Activated CD4-positive, CD25-positive, alpha-beta regulatory T cell (primary cell): ENCODE data around the gene SNPH.

Experiments
- DNase-seq, 4 experiments: peaks; one replicate each; lab custom pipeline; 2025; lab: John Stamatoyannopoulos, UW

SNPH gene

DNA sequence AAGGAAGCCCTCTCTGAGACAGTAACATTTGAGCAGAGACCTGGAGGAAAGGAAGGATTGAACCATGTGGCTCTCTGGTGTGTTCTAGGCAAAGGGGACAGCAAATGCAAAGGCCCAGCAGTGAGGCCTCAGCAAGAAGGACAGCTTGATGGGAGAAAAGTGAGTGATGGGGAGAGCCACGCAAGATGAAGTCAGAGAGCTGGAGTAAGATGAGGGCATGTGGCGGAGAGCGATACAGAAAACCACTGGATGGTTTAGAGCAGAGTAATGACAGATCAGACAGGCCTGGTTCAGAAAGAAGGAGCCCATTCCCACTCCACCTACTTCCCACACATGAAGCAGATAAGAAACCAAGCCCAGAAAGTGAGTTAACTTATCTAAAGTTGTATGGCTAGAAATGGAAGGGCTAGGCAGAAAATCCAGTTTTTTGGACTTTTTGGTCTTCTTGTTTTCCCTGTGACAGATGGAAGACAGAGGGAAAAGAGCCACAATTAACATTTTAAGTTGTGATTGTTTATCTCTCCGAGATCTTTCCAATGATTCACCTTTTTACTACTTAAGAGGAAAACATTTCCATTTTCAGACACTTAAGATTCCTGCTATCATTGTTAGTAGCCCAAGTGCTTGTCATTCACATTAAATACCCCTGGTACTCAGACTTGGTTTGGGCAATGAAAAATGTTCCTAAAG is 723 bp upstream of the SNPH start:
- DNase-seq = no peak

DNA sequence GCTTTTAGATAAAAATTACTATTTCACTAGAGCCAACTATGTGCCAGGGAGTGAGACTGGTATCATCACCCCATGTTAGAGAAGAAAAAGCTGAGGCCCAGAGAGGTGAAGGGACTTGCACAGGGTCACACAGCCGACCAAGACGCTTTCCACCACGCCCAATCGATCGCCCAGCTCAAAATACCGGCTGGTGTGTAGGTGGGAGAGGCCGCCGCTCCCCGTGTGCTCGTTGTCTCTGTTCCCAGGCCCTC is 253 bp upstream of the SNPH start:
- no peak for DNase-seq

DNA sequence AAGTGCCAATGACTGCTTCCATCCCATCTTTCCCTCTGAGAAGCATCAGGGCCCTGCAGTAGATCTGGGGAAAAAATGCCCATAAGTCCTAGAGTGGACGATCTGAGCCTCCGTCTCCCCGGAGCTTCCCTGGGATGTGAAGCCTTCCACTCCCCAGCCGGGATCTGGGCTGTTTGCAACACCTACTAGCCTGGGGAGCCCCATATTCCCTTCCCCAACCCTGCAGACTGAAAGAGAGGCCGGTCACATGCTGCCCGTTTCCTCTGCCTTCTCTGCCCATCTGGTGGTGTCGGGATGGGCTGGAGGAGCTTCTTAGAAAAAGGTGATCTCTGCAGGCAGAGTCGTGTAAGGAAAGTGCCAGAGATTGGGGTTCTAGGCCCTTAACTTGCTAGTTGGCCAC is 1.1 kb downstream of the SNPH start:
- no peak for DNase-seq

DNA sequence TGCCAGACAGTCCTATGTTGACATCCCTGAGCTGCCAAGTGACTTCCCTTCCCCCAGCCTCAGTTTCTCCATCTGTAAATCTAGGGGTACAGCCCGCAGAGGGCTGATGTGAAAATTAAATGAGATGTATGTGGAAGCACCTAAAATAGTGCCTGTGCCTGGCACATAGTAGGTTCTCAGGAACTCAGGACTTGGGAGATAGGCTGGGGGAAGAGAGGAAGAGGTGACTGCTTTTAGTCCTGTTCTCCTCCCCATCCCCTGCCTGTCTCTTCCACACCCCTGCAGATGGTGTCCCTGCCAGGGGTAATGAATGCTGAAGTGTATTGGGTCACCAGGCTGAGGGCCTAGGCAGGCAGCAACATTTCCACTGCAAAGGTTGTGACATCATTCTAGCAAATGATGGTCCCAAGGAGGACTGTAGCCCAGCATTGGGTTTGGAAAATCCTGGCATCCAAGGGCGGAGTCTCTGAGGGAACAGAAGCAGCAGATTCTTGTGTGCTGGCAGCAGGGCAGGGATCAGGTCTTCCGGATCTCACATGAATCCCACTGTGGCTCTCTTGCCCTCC is 1.8 kb downstream of the SNPH start:
- no peak for DNase-seq

DNA sequence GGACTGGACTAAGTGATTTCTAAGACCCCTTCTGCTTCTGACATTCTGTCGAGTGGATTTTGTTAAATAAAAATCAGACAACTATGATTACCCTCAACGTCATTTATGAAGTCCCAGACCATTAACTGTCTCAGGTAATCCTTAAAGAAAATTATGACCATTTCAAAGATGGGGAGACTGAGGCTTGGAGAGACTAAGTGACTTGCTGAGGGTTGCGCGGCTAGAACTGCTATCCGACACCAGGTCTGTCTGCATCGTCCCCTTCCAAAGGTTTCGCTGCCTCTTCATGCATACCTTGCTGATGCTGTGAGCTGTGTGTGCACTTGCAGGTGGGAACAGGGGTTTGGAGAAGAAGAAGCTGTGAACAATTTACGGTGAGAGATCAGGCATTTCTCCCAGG is 3.1 kb downstream of the SNPH start:
- DNase-seq = no peak

DNA sequence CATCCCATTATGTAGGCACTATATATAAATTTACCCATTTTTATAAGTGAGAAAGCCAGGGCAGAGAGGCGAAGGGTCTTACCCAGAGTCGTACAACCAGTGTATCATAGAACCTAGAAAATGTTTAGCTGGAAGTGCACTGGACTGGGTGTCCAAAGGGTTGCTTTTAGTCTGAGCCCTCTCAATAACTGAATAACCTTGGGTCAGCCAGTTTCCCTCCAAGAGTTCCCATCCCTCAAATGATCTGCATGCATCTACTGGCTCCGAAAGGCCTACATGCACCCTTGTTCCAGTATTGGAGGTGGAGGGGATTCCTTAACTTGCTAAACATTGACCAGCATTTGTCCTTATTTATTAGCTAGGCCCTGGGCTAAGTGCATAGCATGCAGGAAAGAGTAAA is 3.8 kb downstream of the SNPH start:
- DNase-seq = no peak

DNA sequence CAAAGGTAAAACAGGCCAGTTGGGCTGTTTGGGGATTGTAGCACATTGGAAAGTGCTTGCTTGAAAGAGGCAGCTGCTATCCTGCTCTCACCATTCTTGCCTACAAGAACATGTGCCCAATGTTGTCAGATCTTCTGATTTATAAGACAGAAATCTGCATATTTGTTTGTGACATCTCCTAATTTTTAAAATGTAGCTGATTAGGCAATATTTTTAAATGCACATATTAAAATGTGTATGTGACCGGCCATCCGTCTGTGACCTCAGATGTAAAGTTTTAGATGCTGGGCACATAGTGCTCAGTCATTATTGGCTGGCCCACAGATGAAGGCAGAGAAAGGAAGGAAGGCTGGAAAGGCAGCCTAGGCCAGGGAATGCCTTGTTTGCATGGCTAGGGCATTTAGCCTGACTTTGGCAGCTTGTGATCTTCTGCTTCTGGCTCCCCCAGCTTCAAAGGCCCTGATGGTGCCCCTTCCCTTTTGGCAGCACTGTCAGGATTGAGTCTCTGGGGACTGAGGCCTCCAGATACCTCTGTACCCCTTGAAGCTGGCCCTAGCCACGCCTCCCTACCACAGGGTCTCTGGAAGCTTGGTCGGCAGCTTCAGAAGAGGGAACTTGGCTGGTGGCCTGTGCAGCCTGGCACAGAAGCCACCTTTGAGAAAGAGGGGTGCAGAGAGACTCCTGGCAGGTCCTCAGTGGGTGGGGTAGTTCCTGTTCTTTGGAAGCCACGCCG is 6.4 kb downstream of the SNPH start:
- DNase-seq = no peak

DNA sequence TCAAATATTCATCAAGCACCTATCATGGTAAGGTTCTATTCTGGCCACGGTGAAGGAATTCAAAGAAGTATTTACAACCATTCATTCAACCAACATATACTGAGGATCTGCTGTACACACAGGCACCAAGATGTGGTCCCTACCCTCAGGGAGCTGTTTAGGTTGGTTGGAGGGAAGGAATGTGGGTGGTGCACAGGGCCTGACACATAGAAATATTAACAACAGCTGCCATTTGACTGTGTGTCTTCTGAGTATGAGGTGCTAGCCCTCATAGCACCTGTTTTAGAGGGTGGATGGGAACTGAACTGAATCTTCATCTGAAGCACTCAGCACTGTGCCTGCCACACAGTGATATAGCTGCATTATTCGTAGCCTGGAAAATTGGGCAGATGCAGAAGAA is 7.3 kb downstream of the SNPH start:
- no peak for DNase-seq

DNA sequence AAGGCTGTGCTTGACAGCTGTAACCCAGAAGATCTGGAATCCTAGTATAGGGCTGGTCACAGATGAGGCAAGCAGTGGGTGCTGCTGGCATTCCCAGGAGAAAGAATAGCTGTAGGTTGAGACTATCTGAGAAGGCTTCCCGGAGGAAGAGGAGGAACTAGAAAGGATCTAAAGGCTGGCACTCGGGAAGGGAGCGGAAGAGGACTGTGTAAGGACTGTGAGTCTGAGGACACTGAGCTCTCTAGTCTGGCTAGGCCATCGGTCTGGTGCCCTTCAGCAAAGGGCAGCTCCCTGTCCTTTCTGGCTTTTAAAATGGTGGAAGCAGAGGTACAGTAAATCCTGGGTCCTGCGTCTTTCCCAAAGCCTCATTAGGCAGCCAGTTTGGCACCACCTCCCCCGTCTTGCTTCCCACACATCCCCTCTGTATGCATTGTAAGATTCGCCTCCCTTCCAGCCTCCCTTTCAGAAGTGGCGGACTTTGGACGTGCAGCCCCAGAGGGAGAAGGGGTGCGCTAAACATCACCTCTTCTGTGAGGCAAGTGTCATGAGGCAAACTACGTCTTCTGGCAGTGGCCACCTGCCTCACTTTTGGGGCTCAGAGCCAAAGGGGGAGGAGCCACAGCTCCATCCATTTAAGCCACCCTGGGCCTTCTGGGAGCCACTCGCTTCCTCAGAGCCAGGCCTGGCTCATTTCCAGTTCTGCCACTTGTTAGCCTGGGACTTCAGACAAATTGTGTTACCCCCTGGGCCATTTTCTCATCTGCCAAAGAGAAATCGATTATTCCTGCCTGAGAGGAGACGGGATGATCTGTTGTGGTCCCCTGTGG is 8.6 kb downstream of the SNPH start:
- no peak for DNase-seq

DNA sequence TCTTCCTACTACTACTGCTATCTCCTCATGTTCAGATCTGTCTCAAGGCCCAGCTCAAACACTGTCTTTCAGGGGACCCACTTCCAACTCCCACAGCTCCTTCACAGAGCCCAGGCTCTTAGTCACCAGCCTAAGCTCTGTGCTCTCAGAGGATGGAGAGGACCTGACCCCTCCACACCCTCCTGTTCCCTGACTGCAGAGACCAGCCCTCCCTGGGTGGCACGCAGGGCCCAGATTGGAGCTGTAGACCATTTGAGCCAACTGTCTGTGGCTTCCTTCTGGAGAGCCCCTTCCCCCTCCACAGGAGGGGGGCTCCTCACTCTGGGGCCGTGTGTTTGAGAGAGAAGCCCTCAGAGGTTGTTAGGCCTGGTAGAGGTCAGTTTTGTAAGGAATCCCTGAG is 9.8 kb downstream of the SNPH start:
- no peak for DNase-seq

DNA sequence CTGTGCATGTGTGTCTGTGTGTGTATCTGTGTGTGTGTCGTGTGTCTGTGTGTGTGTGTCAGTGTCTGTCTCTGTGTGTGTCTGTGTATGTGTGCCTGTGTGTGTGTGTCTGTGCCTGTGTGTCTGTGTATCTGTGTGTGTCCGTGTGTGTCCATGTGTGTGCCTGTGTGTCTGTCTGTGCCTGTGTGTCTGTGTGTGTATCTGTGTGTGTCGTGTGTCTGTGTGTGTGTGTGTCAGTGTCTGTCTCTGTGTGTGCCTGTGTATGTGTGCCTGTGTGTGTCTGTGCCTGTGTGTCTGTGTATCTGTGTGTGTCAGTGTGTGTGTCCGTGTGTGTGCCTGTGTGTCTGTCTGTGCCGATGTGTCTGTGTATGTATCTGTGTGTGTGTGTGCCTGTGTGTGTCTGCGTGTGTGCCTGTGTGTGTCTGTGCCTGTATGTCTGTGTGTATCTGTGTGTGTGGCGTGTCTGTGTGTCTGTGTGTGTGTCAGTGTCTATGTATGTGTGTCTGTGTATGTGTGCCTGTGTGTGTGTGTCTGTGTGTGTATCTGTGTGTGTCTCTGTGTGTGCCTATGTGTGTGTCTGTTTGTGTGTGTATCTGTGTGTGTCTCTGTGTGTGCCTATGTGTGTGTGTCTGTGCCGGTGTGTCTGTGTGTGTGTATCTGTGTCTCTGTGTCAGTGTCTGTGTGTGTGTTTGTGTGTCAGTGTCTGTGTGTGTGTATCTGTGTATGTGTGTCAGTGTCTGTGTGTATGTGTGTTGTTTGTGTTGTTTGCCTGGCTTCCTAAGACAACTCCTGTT is 11.6 kb downstream of the SNPH start:
- no peak for DNase-seq

DNA sequence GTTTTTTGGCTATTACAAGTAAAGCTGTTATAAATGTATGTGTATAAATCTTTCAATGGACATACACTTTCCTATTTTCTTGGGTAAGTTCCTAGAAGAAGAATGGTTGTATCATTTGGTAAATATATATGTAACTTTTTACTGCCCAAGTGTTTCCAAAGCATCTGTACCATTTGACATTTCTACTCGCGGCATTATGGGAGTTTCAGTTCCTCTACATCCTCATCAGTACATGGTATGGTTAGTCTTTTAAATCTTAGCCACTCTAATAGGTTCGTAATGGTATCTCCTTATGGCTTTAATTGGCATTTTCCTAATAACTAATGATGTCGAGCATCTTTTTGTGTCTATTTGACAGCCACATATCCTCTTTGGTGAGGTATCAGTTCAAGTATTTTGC is 12.9 kb downstream of the SNPH start:
- no peak for DNase-seq

DNA sequence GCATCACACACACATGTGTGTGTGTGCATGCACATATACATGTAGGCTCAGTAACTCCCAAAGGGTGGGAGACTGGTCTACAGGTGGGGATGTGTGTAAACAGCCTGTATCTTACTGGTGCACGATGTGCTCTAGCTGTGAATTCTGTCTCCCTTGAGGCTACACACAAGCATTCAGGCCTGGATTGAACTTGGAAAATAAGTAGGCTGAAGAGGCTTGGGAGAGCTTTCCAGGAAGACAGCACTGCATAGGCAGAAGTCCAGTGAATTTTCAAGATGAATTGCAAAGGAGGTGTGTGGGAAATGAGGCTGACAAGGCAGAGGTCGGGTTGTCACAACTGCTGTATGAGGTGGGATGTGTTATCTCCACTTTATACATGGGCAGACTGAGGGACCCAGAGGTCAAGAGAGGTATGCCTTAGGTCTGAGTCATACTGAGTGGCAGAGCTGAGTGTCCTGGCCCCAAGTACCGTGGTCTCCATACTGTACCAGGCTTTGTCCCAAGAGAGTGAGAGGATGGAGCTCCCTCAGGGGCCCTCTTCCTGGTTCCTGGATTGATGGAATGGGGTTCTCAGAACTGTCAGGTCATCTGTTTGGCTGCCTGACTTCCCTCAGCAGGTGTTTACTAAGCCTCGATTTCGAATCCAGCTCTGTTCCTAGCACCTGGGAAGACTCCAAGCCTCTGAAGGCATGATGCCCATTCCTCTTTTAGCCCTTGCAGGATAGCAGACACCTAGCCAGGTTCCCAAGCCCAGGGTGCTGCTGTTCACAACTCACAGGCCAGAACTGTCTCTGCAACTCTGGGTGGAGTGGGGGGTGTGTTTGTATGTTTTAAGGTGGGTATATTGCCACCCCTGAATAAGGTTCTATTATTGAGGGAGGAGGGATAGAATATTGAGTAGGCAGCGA is 14.4 kb downstream of the SNPH start:
- no peak for DNase-seq

DNA sequence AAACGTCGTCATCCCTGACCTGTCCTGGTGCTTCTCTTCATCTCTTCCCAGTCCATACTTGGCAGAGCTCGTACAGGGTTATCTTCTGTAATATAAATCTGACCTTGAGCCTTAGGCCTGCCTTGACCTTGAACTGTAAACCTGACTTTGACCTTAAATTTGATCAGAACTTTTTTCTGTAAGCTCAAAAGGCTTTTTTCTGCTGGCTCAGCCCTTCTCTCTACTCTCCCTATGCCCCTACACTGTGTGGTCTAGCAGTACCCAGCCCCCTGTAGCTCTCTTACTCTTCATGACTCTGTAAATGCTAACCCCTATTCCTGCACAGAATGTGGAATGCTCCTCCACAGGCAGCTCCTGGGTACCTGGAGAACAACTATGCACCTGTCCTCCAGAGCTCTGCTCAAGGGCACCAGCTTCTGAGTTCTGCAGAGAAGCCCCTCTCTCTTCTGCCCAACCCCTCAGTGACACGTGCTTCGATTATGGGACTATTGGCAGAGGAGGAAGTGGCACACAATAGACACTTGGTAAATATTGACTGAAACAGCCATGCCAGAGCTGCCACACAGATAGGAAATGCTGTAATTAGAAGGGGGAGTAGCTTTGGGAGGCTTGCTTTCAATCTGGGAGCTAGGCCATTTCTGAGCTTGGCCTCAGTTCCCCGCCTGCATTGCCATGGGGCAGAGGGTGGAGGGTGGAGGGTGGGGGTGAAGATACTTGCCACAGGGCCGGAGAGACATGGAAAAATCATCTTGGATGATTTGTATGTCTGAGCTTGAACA is 15.4 kb downstream of the SNPH start:
- no peak for DNase-seq

DNA sequence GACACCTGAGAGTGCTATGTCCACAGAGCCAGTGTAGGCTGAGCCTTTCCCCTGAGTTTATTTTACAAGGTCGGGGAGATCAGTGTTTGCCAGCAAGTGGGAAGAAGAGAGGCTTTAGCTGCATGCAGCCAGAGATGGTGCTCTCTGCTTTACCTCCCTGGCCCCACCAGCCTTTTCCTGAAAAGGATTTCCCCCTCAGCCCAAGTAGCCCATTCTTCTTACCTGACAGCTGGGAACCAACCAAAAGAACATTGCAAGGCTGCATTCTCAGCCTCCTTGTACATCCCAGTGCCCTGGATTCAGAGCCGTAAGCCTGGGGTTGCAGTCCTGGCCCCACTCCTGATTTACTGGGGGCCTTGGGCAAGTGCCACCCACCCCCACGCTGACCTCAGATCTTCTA is 16.9 kb downstream of the SNPH start:
- DNase-seq = no peak

DNA sequence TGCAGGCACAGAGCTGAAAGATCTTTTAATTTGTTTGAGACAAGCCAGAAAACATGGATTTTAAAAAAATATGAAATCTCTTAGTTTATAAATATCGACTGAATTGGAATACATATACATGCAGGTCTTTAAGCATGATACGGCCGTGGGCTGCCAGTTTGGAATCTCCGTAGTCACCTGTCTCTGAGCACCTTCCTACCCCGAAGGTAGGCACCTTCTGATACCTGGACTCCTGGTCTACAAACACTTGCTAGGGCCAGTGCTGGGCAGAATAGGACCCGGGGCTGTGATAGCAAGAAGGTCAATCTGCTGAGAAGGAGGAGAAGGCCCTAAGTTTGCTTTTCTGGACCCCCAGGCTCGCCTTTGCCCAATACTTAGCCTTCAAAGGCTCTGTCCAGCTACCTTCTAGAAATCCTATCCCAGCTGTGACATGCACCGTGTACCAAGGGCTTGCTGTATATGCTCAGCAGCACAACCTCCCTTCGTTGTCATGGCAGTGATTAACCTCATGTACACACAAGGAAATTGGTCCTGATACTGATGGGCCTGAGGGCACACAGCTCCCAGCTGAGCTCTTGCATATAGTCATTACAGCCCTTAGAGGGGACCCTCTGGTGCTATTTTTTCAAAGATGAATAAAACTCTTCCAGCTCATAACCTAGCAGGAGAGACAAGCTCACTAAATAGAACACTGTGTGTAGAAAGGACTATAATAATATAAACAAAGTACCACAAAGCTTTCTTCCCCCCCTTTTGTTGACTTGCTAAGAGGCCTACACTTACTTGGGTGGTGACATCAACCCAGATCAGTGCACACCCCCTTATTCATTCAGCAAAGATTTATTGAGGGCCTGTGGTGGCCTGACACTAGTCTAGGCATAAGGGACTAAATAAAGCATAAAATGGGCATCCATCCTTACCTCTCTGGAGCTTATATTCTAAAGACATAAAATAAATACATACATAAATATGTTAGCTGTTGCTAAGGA is 17.7 kb downstream of the SNPH start:
- no peak for DNase-seq

DNA sequence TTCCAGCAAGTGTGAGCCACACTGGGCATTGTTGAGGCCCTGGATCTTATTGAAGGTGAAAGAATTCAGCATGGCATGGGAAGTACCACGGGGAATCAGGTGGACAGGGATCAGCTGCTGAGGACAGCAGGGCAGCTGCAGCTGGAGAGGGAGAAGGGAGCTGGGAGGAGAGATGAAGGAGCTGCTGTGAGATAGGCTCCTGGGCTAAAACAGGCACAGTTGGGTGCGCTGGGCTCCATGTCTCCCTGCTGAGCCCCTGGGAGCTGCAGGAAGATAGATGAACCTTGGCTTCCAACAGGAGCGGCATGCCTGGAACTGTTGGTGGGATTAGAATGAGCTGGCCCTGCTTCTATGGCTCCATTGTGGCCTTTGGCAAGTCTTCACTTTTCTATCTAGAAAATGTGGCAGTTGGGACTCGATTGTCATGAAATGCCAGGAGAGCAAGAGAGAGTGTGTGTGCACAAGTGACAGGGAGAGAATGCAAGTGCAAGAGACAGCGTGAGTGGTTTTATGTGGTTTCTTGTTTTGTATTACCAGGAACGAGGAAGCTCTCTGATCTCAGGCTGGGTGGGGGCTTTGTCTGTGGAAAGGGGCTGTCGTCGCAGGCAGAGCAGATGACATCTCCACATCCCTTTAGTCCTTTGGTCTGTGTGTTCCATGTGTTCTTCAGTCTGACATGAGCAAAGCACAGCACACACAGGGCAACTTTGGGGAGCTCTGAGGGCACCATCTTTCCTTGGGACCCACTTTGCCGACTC is 20.4 kb downstream of the SNPH start:
- DNase-seq = no peak

DNA sequence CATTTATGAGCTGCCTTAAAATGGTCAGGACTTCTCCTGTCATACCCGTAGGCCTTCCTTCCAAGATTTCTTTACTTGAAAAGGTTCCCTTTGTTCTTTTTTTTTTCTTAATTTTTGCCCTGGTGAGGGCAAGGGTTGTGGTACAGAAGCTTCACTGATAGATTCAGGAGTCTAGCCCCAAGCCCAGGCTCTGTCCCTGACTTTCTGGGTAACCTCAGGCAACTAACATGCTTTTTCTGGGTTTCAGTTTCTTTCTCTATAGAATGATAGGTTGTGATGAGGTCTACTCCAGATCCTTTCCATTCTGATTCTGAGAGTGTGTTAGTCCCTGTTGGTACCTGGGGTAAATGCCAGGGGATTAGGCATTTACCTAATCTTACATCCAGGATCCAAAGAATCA is 21.2 kb downstream of the SNPH start:
- no peak for DNase-seq
